ENCODE results near the gene TEX22.

TEX22 gene

DNA sequence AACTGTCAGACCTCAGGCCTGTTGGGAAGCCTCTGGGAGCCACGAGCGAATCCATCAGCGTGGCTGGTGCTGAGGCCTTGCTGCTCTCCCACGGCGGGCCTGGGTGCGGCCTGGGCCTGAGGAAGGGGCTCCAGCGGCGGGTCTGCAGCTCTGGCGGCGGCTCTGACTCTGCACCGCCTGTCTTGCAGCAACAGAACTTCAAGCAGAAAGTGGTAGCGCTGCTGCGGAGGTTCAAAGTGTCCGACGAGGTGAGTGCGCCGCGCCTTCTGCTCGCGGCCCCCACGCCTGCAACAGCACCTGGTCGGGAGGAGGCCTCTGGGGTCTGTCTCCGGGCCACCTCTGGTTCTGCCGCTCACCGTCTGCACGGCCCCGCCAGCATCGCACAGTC is 28.7 kb upstream of the TEX22 start:
- 98% methylated on average over 23 of the region's 28 CpGs for WGBS (ENCODE audit: insufficient coverage)
- POLR2A ChIA-PET, result no interaction called here

DNA sequence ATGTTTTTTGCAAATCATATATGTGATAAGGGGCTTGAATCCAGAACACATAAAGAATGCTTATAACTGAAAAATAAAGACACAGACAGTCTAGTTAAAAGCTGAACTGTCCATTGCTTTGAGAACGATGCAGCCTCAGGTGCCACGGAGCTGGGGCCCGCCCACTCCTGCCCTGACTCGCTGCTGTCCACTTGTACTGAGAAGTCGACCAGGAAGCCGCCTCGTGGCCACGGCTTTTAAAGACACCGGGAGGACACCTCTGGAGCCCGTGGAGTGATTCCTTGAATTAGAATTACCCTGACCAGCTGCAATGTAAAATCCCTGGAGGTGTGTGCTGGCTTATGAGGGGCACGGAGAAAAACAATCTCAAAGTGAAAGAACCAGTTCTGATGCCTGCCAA is 23.9 kb upstream of the TEX22 start:
- no peak for DNase-seq
- Histone ChIP-seq H3K4me1 (ENCODE audit: control extremely low read depth in 1 of 4, control insufficient read depth in 4 of 4, insufficient read depth in 4 of 4, low read length in 3 of 4) (peaks cover 0 to 16% (median 13%) of the 10 kb centered on the region in 4 experiments), H3K4me3 (ENCODE audit: control insufficient read depth in 1 of 7, extremely low read depth in 1 of 7, insufficient read depth in 4 of 7, low read depth in 2 of 7, low read length in 6 of 7) (no peak overlapping the region), H3K27ac (ENCODE audit: insufficient read depth in 1 of 2, low read depth in 1 of 2, low read length in 2 of 2, poor library complexity in 1 of 2, severe bottlenecking in 2 of 2) (no peak overlapping the region), H3K27me3 (replicated peaks in 2 of 5; ENCODE audit: control insufficient read depth in 4 of 5, insufficient read depth in 5 of 5, low read length in 4 of 5) (no peaks in the 10 kb centered on the region), H3K9me3 (ENCODE audit: control extremely low read depth in 1 of 5, control insufficient read depth in 4 of 5, insufficient read depth in 2 of 5, low read depth in 1 of 5, low read length in 4 of 5) (no peaks in the 10 kb centered on the region), H3K36me3 (ENCODE audit: control insufficient read depth in 4 of 4, insufficient read depth in 4 of 4, low read length in 3 of 4) (peaks cover 0 to 6% (median under 1%) of the 10 kb centered on the region in 4 experiments)
- WGBS (ENCODE audit: insufficient coverage), result 98% methylated on average over 11 of the region's 11 CpGs
- CTCF ChIA-PET, result interaction anchor here (0.8 to 7.1 kb wide), 7 partner anchors 9 to 158 kb away, joined by 3 to 68 read pairs (median 6); partner anchors contain the start of gene TEDC1
- POLR2A ChIA-PET, result interaction anchor here (1.0 kb wide), 1 partner anchor 37 kb away, joined by 3 read pairs; no protein-coding TSS in a partner anchor

More for the DNA sequence above, 28.7 kb upstream of the TEX22 start:
- Histone ChIP-seq H3K27me3 (replicated peaks in 2 of 5; ENCODE audit: control insufficient read depth in 4 of 5, insufficient read depth in 5 of 5, low read length in 4 of 5) (no peaks in the 10 kb centered on the region), H3K27ac (ENCODE audit: insufficient read depth in 1 of 2, low read depth in 1 of 2, low read length in 2 of 2, poor library complexity in 1 of 2, severe bottlenecking in 2 of 2) (no peak overlapping the region), H3K4me1 (ENCODE audit: control extremely low read depth in 1 of 4, control insufficient read depth in 4 of 4, insufficient read depth in 4 of 4, low read length in 3 of 4) (peaks cover 0 to 6% (median 6%) of the 10 kb centered on the region in 4 experiments), H3K4me3 (ENCODE audit: control insufficient read depth in 1 of 7, extremely low read depth in 1 of 7, insufficient read depth in 4 of 7, low read depth in 2 of 7, low read length in 6 of 7) (no peak overlapping the region), H3K9me3 (ENCODE audit: control extremely low read depth in 1 of 5, control insufficient read depth in 4 of 5, insufficient read depth in 2 of 5, low read depth in 1 of 5, low read length in 4 of 5) (no peaks in the 10 kb centered on the region), H3K36me3 (ENCODE audit: control insufficient read depth in 4 of 4, insufficient read depth in 4 of 4, low read length in 3 of 4) (peaks cover 2 to 28% (median 8%) of the 10 kb centered on the region in 4 experiments)
- CTCF ChIA-PET, result interaction anchor here (1.0 to 7.1 kb wide), 9 partner anchors 11 to 162 kb away, joined by 3 to 68 read pairs (median 5); partner anchors contain the start of gene TEDC1
- DNase-seq, result no peak

DNA sequence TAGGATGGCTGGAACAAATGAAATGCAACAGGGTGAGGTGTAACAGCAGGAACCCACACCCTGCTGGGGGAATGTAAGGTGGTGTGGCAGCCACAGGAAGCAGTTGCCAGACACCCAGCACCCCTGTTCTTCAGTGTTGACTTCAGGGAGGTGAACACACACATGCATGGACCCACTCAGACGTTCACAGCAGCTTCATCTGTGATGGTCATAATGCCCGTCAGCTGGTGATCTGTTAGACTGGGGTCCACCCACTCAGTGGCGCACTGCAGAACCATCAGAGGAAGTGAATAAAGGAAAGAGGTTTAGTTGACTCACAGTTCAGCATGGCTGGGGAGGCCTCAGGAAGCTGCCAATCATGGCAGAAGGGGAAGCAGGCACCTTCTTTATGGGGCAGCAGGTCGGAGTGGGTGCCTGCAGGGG is 22.7 kb upstream of the TEX22 start:
- Histone ChIP-seq H3K4me1 (ENCODE audit: control extremely low read depth in 1 of 4, control insufficient read depth in 4 of 4, insufficient read depth in 4 of 4, low read length in 3 of 4) (peaks cover 0 to 16% (median 13%) of the 10 kb centered on the region in 4 experiments), H3K36me3 (ENCODE audit: control insufficient read depth in 4 of 4, insufficient read depth in 4 of 4, low read length in 3 of 4) (peaks cover 0 to 7% (median 3%) of the 10 kb centered on the region in 4 experiments), H3K27ac (ENCODE audit: insufficient read depth in 1 of 2, low read depth in 1 of 2, low read length in 2 of 2, poor library complexity in 1 of 2, severe bottlenecking in 2 of 2) (no peak overlapping the region), H3K27me3 (replicated peaks in 2 of 5; ENCODE audit: control insufficient read depth in 4 of 5, insufficient read depth in 5 of 5, low read length in 4 of 5) (no peaks in the 10 kb centered on the region), H3K9me3 (ENCODE audit: control extremely low read depth in 1 of 5, control insufficient read depth in 4 of 5, insufficient read depth in 2 of 5, low read depth in 1 of 5, low read length in 4 of 5) (no peaks in the 10 kb centered on the region), H3K4me3 (ENCODE audit: control insufficient read depth in 1 of 7, extremely low read depth in 1 of 7, insufficient read depth in 4 of 7, low read depth in 2 of 7, low read length in 6 of 7) (no peak overlapping the region)
- DNase-seq, result peak in 2 of 3 donors; percentile 76 to 85
- POLR2A ChIA-PET, result interaction anchor here (1.0 to 1.1 kb wide), 2 partner anchors 14 to 115 kb away, joined by 3 read pairs; no protein-coding TSS in a partner anchor
- WGBS (ENCODE audit: insufficient coverage), result 31% methylated on average over 4 of the region's 4 CpGs
- CTCF ChIA-PET, result interaction anchor here (0.8 to 7.1 kb wide), 6 partner anchors 9 to 115 kb away, joined by 3 to 68 read pairs (median 4); partner anchors contain the start of genes TEDC1 and TEX22

DNA sequence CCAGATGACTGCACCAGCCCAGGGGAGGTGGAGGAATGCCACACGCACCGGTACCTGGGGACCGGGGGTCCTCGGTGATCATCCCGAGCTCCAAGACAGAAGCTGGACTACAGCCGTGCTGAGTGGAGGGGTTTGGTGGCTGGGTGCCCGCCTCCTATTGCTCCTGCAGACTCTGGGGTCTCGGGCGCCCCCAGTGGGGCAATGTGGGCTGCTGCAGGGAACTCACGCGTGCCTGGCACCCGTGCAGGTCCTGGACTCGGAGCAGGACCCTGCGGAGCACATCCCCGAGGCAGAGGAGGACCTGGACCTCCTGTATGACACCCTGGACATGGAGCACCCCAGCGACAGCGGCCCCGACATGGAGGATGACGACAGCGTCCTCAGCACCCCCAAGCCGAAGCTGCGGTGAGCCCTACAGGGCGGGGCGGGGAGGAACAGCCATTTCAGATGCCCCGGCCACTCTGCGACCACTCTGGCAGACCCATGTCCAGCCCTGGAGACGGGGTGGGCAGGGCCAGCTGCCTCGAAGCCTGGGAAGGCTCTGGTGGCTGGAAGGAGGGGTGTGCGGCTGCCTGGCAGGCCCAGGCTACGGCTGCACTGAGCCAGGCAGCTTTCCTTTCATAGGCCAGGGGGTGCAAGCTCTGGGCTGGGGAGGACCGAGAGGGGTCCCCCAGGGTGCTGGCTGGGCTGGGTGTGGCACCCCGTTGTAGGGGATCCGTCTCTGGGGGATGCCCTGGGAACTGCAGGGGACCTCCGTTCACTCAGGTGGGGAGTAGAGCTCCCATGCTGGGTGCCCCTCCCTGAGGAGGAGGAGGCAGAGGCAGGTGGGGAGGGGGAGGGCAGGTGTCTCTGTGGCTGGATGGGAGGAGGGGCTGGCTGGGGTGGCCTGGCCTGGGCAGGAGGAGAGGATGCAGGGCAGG is 21.6 kb upstream of the TEX22 start:
- no peak for DNase-seq
- H3K27ac ChIP-seq (ENCODE audit: insufficient read depth in 1 of 2, low read depth in 1 of 2, low read length in 2 of 2, poor library complexity in 1 of 2, severe bottlenecking in 2 of 2), result no peak overlapping the region
- no peaks in the 10 kb centered on the region for H3K27me3 ChIP-seq (replicated peaks in 2 of 5; ENCODE audit: control insufficient read depth in 4 of 5, insufficient read depth in 5 of 5, low read length in 4 of 5)
- 95% methylated on average over 32 of the region's 34 CpGs for WGBS (ENCODE audit: insufficient coverage)
- H3K4me3 ChIP-seq (ENCODE audit: control insufficient read depth in 1 of 7, extremely low read depth in 1 of 7, insufficient read depth in 4 of 7, low read depth in 2 of 7, low read length in 6 of 7), result no peak overlapping the region
- no peaks in the 10 kb centered on the region for H3K9me3 ChIP-seq (ENCODE audit: control extremely low read depth in 1 of 5, control insufficient read depth in 4 of 5, insufficient read depth in 2 of 5, low read depth in 1 of 5, low read length in 4 of 5)
- H3K36me3 ChIP-seq (ENCODE audit: control insufficient read depth in 4 of 4, insufficient read depth in 4 of 4, low read length in 3 of 4), result peaks cover 0 to 11% (median 4%) of the 10 kb centered on the region in 4 experiments
- H3K4me1 ChIP-seq (ENCODE audit: control extremely low read depth in 1 of 4, control insufficient read depth in 4 of 4, insufficient read depth in 4 of 4, low read length in 3 of 4), result peaks cover 0 to 16% (median 13%) of the 10 kb centered on the region in 4 experiments
- POLR2A ChIA-PET, result interaction anchor here (1.0 kb wide), 1 partner anchor 13 kb away, joined by 3 read pairs; no protein-coding TSS in a partner anchor
- CTCF ChIA-PET, result interaction anchor here (0.6 to 7.1 kb wide), 9 partner anchors 12 to 114 kb away, joined by 3 to 68 read pairs (median 4); partner anchors contain the start of genes TEDC1 and TEX22

DNA sequence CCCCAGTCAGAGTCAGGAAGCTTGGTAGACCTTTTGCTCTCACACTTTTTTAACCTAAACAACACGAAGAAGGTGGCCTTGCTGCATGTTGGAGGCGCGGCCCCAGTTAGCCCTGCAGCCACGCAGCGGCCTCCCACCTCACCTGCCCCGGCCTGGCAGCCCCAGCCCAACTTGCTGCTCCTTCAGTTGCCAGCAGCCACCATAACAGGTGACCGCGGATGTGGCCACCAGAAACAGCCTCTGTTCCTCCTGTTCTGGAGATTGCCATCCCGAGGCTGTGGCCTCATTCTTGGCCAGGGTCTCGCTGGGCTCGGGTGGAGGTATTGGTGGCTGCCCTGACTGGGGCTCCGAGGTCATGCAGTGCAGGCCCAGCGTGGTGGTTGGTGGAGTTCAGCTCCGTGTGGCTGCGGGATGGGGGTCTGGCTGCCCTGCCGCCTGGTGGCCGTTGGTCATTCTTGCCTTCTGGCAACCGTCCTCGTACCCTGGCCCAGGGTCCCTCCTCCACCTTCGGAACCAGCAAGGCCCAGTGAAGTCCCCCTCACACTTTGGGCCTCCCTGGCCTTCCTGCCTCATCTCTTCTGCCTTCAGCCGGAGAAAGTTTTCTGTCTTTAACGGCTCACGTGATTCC is 20.7 kb upstream of the TEX22 start:
- Histone ChIP-seq H3K27me3 (replicated peaks in 2 of 5; ENCODE audit: control insufficient read depth in 4 of 5, insufficient read depth in 5 of 5, low read length in 4 of 5) (no peaks in the 10 kb centered on the region), H3K4me3 (ENCODE audit: control insufficient read depth in 1 of 7, extremely low read depth in 1 of 7, insufficient read depth in 4 of 7, low read depth in 2 of 7, low read length in 6 of 7) (no peak overlapping the region), H3K9me3 (ENCODE audit: control extremely low read depth in 1 of 5, control insufficient read depth in 4 of 5, insufficient read depth in 2 of 5, low read depth in 1 of 5, low read length in 4 of 5) (no peaks in the 10 kb centered on the region), H3K36me3 (ENCODE audit: control insufficient read depth in 4 of 4, insufficient read depth in 4 of 4, low read length in 3 of 4) (peaks cover 0 to 20% (median 9%) of the 10 kb centered on the region in 4 experiments), H3K4me1 (ENCODE audit: control extremely low read depth in 1 of 4, control insufficient read depth in 4 of 4, insufficient read depth in 4 of 4, low read length in 3 of 4) (peaks cover 0 to 16% (median 13%) of the 10 kb centered on the region in 4 experiments), H3K27ac (ENCODE audit: insufficient read depth in 1 of 2, low read depth in 1 of 2, low read length in 2 of 2, poor library complexity in 1 of 2, severe bottlenecking in 2 of 2) (no peak overlapping the region)
- CTCF ChIA-PET, result interaction anchor here (0.9 to 1.0 kb wide), 2 partner anchors 11 to 113 kb away, joined by 4 read pairs; no protein-coding TSS in a partner anchor
- POLR2A ChIA-PET, result no interaction called here
- DNase-seq, result no peak
- WGBS (ENCODE audit: insufficient coverage), result 96% methylated on average over 22 of the region's 23 CpGs

DNA sequence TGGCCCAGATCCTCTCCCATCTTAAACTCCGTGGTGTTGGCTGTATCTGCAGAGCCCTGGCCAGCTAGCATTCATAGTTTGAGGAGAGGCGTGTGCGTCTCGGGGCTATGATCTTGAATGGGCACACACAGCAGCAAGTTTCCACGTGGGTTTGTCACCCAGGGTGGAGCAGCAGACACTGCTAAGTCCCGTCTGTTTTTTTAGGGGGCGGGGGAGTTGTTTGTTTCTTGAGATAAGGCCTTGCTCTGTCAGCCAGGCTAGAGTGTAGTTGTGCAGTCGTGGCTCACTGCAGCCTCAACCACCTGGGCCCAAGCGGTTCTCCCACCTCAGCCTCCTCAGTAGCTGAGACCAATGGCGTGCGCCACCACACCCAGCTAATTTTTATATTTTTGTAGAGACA is 20.1 kb upstream of the TEX22 start:
- ChIA-PET POLR2A (no interaction called here), CTCF (no interaction called here)
- Histone ChIP-seq H3K4me1 (ENCODE audit: control extremely low read depth in 1 of 4, control insufficient read depth in 4 of 4, insufficient read depth in 4 of 4, low read length in 3 of 4) (peaks cover 0 to 16% (median 13%) of the 10 kb centered on the region in 4 experiments), H3K27ac (ENCODE audit: insufficient read depth in 1 of 2, low read depth in 1 of 2, low read length in 2 of 2, poor library complexity in 1 of 2, severe bottlenecking in 2 of 2) (no peak overlapping the region), H3K27me3 (replicated peaks in 2 of 5; ENCODE audit: control insufficient read depth in 4 of 5, insufficient read depth in 5 of 5, low read length in 4 of 5) (no peaks in the 10 kb centered on the region), H3K4me3 (ENCODE audit: control insufficient read depth in 1 of 7, extremely low read depth in 1 of 7, insufficient read depth in 4 of 7, low read depth in 2 of 7, low read length in 6 of 7) (no peak overlapping the region), H3K9me3 (ENCODE audit: control extremely low read depth in 1 of 5, control insufficient read depth in 4 of 5, insufficient read depth in 2 of 5, low read depth in 1 of 5, low read length in 4 of 5) (no peaks in the 10 kb centered on the region), H3K36me3 (ENCODE audit: control insufficient read depth in 4 of 4, insufficient read depth in 4 of 4, low read length in 3 of 4) (peaks cover 0 to 25% (median 14%) of the 10 kb centered on the region in 4 experiments)
- 97% methylated on average over 10 of the region's 11 CpGs for WGBS (ENCODE audit: insufficient coverage)
- DNase-seq, result no peak
